ENCODE results near the gene POP4.

POP4 gene

GRCh38 chr19:29653398-29653797 lies 47.3 kb downstream of the POP4 start:
- Histone ChIP-seq H2AFZ (ENCODE audit: low read length) (no peak overlapping the region), H4K20me1 (ENCODE audit: insufficient read depth, low read length) (no peaks in the 10 kb centered on the region), H3K27ac (ENCODE audit: low read depth, low read length, poor library complexity, severe bottlenecking) (no peak overlapping the region), H3K4me3 (ENCODE audit: low read depth, low read length, poor library complexity, severe bottlenecking) (no peak overlapping the region), H3K4me2 (ENCODE audit: low read length) (no peak overlapping the region), H3K9me3 (ENCODE audit: low read length) (no peaks in the 10 kb centered on the region), H3K9me2 (ENCODE audit: low read depth, low read length) (no peaks in the 10 kb centered on the region), H3K36me3 (ENCODE audit: insufficient read depth, low read length) (no peaks in the 10 kb centered on the region), H3F3A (ENCODE audit: insufficient read depth, low read length) (no peaks in the 10 kb centered on the region), H3K9ac (ENCODE audit: low read length) (no peak overlapping the region), H3K27me3 (ENCODE audit: insufficient read depth, low read length) (peaks cover 4% of the 10 kb centered on the region; the same call in 1 of the 2 replicates), H3K79me2 (ENCODE audit: insufficient read depth, low read length) (no peaks in the 10 kb centered on the region), H3K4me1 (ENCODE audit: insufficient read depth, low read length, severe bottlenecking) (no peaks in the 10 kb centered on the region)
- TF ChIP-seq CTCF (IDR thresholded peaks at IDR 0.05; ENCODE audit: low read length) = no peak
- no peak for TF ChIP-seq EZH2 (IDR thresholded peaks at IDR 0.05; ENCODE audit: borderline replicate concordance, low read length)

GRCh38 chr19:29655648-29656335 lies 49.7 kb downstream of the POP4 start:
- no peak overlapping the region for H2AFZ ChIP-seq (ENCODE audit: low read length)
- peaks cover 4% of the 10 kb centered on the region; the same call in 1 of the 2 replicates for H3K27me3 ChIP-seq (ENCODE audit: insufficient read depth, low read length)
- no peak overlapping the region for H3K4me2 ChIP-seq (ENCODE audit: low read length)
- H3F3A ChIP-seq (ENCODE audit: insufficient read depth, low read length) = no peaks in the 10 kb centered on the region
- H3K9ac ChIP-seq (ENCODE audit: low read length) = no peak overlapping the region
- H3K4me3 ChIP-seq (ENCODE audit: low read depth, low read length, poor library complexity, severe bottlenecking) = no peak overlapping the region
- H3K9me3 ChIP-seq (ENCODE audit: low read length) = no peaks in the 10 kb centered on the region
- H3K36me3 ChIP-seq (ENCODE audit: insufficient read depth, low read length) = no peaks in the 10 kb centered on the region
- no peaks in the 10 kb centered on the region for H3K9me2 ChIP-seq (ENCODE audit: low read depth, low read length)
- no peak overlapping the region for H3K27ac ChIP-seq (ENCODE audit: low read depth, low read length, poor library complexity, severe bottlenecking)
- no peaks in the 10 kb centered on the region for H3K4me1 ChIP-seq (ENCODE audit: insufficient read depth, low read length, severe bottlenecking)
- no peaks in the 10 kb centered on the region for H3K79me2 ChIP-seq (ENCODE audit: insufficient read depth, low read length)
- no peaks in the 10 kb centered on the region for H4K20me1 ChIP-seq (ENCODE audit: insufficient read depth, low read length)
- TF ChIP-seq EZH2 (IDR thresholded peaks at IDR 0.05; ENCODE audit: borderline replicate concordance, low read length) = no peak
- TF ChIP-seq CTCF (IDR thresholded peaks at IDR 0.05; ENCODE audit: low read length) = no peak

- no peak for TF ChIP-seq CTCF (IDR thresholded peaks at IDR 0.05; ENCODE audit: low read length)
- no peak for TF ChIP-seq EZH2 (IDR thresholded peaks at IDR 0.05; ENCODE audit: borderline replicate concordance, low read length)
- no peak overlapping the region for H3K4me2 ChIP-seq (ENCODE audit: low read length)
- H3K36me3 ChIP-seq (ENCODE audit: insufficient read depth, low read length) = no peaks in the 10 kb centered on the region
- no peak overlapping the region for H3K27ac ChIP-seq (ENCODE audit: low read depth, low read length, poor library complexity, severe bottlenecking)
- peaks cover 11% of the 10 kb centered on the region; the same call in 1 of the 2 replicates for H3K27me3 ChIP-seq (ENCODE audit: insufficient read depth, low read length)
- no peak overlapping the region for H2AFZ ChIP-seq (ENCODE audit: low read length)
- H3K9ac ChIP-seq (ENCODE audit: low read length) = no peak overlapping the region
- no peaks in the 10 kb centered on the region for H4K20me1 ChIP-seq (ENCODE audit: insufficient read depth, low read length)
- no peaks in the 10 kb centered on the region for H3K79me2 ChIP-seq (ENCODE audit: insufficient read depth, low read length)
- no peak overlapping the region for H3K4me3 ChIP-seq (ENCODE audit: low read depth, low read length, poor library complexity, severe bottlenecking)
- H3F3A ChIP-seq (ENCODE audit: insufficient read depth, low read length) = peaks cover 5% of the 10 kb centered on the region; the same call in 1 of the 2 replicates
- H3K4me1 ChIP-seq (ENCODE audit: insufficient read depth, low read length, severe bottlenecking) = no peaks in the 10 kb centered on the region
- H3K9me2 ChIP-seq (ENCODE audit: low read depth, low read length) = no peaks in the 10 kb centered on the region
- no peaks in the 10 kb centered on the region for H3K9me3 ChIP-seq (ENCODE audit: low read length)
Measured at GRCh38 chr19:29658221-29658991, 52.3 kb downstream of the POP4 start.
